GM21717 (cell line): Measurements from ENCODE around the gene EMX2.
"Not testable (repeated sequence)": the region's sequence is repeated elsewhere in the genome, so short reads cannot be mapped to it uniquely, and the experiment has no call there.

Experiments used
- ATAC-seq: cut with Tn5 transposase; IDR thresholded peaks from one replicate; pipeline ENCODE4 v1.9.1; 2021; ENCODE audit warnings: mild to moderate bottlenecking, moderate library complexity; ENCODE audit not compliant: unreplicated experiment

Gene EMX2

DNA sequence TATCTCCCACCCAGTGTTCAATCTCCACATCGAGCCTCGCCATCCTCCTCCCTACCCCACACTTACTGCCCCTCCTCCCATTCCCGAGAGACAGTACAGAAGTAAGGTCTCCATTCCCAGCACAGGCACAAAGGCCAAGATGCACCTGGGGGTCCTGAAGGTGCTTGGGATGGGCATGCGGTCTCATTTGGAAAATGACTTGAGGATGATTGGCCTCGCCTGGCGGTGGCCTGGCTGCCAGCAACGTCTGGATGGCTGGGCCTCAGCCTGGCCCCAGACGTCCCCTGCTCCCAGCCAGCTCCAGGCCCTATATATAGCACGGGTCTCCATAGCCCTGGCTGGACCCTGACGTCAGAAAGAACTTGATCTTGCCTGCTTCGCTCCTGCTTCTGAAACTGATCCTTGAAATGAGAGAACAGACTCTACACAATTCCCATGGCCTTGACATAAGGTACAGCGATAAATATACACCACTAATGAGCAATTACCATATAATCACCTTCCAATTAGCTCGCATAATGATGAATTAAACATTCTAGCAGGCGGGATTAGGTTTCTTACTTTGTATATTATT, 11.8 kb downstream of the EMX2 start:
- no peak for ATAC-seq

DNA sequence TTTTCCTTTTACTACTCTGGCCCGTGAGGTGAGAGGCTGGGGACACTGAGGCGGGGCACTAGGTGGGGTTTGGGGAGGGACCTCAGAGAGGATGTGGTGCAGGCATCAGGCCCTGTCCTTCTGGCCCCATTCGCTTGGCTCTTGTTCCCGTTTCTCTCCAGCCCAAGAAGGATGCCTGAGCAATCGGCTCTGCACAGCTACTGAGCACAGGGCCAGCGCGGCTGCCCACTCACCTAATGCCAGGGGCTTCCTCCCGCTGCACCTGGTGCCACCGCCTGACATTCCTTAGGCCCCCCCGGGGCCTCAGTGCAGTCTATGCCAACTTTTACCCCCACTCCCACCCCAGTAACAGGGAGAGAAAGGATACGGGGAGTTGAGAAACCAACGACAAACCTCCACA, 12.5 kb downstream of the EMX2 start:
- ATAC-seq: no peak

DNA sequence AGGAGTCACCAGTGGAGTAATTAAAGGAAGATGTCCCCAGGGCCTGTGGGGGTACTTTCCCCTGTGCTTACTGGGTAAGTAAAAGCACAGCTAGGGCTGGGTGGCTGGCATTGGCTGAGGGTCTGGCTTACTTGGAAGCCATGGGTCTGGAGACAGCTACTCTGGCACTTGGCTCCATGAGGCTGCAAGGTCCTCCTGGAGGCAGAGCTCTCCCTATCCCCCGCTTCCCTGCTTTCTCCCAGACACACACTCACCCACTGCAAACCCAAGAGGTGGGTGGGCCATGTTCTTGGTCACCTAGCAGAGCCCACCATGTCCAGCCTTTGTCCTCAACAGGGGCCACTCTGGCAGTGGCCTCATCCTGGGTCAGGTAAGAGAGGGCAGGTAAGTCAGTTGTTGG, 13.3 kb downstream of the EMX2 start:
- no peak for ATAC-seq

DNA sequence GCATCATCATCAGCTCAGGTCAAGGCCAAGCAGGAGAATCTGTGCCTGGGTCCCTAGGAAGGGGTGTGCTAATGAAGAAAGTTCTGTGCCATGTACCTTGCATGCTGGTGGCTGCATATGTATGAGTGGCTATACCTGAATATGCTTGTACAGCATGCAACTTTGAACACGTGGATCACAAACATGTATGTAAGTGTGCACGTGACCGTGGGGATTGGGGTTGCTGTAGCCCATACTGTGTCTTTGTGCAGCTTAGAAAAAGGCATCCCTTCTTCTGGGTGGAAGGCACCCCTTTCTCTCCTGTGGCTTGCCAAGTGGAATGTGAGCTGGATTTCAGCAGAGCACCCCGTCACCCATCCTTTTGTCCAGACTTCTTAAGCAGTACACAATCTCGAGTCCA, 13.8 kb downstream of the EMX2 start:
- no peak for ATAC-seq

DNA sequence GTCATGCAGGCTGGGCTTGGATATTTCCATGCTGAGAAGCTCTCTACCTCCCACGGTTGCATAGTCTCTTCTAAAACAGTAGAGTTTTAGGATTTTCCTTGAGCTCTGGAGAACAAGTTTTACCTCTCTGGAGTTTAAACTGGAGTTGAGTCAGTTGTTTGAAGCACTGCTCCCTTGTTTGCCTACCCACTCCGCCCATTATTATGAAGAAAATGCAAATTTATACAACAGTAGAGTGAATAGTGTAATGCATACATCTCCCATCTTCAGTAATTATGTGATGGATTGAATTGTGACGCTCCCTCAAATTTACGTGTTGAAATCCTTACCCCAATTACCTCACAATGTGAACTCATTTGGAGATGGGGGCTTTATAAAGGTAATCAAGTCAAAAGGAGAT, 17.2 kb downstream of the EMX2 start:
- no peak for ATAC-seq

DNA sequence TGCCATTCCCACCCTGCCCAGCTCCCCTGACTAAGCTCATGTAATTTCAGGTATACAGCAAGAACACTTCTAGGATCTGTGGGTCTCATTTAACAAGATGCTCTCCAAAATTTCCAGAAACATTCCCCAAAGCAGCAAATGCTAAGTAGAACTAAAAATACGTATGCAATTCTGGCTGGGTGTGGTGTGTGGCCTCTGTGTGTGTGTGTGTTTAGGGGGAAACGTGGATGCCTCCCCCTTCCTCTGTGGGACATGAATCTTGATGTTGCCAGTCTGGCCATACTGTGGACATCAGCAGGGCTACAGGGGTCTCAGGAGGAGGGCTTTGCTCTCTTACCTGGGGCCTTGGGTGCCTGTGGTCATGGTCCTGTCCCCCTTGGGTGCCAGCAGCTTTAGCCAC, 18.4 kb downstream of the EMX2 start:
- no peak for ATAC-seq

DNA sequence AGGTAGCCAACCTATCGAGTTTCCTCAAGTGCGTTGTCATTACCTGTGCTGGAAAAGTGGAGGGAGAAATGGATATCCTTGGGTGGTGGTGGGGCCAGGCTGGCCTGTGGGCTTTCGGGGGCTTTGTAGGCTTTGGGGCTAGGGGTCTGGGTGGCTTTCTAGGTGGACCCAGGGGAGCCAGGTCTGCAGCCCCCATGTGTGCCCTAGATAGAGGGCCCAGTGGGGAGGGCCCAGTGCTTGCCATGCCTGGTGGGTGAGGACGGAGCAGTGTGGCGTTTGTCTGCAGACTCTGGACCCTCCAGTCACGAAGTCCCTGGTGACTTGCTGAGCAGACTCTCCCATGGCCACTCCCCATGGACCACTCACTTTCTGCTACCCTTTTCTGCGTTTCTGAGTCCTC, 19.7 kb downstream of the EMX2 start:
- ATAC-seq: no peak

DNA sequence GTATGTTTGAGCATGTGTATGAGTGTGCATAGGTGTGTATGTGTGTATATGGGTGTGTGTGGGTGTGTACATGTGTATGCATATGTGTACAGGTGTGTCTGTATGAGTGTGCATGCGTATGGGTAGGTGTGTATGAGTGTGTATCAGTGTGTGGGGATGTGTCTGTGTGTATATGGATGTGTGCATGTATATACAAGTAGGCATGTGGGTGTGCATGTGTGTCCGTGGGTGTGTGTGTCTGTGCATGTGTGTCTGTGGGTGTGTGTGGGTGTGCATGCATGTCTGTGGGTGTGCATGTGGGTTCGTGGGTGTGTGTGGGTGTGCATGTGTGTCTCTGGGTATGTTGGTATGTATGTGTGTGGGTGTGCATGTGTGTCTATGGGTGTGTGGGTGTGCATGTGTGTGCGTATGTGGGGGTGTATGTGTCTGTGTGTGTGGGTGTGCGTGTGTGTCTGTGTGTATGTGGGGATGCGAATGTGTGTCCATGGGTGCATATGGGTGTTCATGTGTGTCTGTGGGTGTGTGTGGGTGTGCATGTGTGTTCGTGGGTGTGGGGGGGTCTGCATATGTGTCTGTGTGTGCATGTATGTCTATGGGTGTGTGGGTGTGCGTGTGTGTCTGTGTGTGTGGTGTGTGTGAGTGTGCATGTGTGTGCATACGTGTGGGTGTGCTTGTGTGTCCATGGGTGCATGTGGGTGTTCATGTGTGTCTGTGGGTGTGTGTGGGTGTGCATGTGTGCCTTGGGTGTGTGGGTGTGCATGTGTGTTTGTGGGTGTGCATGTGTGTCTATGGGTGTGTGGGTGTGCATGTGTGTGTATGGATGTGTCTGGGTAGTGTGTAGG, 20.6 kb downstream of the EMX2 start:
- ATAC-seq: no peak

DNA sequence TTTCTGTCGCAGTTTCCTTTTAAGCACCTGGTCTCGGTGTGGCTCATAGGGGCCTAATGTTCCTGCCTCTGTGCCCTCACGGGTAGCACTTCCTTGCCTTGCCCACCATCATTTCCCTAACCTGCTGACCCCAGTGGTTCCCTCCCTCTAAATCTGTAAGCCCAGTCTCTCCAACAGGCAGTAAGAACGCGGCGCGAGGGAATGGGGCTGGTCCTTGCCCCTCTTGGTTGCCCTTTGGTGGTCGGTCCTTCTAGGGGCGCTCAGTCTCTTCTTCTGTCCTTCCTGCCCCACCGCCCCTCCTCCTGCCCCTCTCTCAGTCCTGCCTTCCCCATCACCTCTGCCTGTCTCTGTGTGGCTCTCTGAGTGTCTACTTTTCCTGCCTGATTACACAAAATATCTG, 21.2 kb downstream of the EMX2 start:
- ATAC-seq: no peak

DNA sequence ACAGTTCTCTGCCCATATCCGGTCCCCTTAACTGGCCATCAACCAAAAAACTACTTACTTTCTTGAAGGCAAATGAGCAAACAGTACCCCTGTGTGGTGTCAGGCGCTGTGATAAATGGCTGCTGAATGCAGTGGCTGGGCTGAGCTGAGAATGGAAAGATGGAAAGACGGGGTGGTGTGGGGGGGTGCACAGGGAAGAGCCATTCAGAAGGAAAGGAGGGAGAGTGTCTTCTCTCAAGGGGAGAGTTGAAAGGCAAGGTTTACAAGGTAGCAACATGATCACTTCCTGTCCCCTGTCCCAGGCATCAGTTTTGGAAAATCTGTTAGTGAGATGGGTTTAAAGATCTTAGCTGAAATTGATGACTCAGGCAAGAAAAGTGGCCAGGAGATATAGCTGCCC, 22.5 kb downstream of the EMX2 start:
- ATAC-seq: no peak

DNA sequence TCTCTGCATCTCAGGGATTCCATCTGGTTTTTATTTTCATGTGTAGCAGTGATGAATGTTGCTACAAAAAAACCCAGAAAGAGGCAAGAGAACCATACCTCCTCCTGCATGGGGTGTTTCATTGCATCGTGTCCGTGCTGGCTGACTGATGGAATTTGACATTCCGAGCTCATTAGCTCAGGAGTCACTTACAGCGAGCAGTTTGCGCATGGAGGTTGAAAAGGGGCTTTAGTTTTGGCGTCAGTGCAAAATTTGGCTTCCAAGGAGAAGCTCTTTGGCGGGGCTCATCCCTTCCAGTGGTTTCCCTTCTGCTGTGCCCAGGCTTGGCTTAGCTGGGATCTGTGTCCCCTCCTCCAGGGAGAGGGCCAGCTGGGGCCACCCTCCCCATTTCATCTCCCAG, 25.8 kb downstream of the EMX2 start:
- ATAC-seq: no peak

DNA sequence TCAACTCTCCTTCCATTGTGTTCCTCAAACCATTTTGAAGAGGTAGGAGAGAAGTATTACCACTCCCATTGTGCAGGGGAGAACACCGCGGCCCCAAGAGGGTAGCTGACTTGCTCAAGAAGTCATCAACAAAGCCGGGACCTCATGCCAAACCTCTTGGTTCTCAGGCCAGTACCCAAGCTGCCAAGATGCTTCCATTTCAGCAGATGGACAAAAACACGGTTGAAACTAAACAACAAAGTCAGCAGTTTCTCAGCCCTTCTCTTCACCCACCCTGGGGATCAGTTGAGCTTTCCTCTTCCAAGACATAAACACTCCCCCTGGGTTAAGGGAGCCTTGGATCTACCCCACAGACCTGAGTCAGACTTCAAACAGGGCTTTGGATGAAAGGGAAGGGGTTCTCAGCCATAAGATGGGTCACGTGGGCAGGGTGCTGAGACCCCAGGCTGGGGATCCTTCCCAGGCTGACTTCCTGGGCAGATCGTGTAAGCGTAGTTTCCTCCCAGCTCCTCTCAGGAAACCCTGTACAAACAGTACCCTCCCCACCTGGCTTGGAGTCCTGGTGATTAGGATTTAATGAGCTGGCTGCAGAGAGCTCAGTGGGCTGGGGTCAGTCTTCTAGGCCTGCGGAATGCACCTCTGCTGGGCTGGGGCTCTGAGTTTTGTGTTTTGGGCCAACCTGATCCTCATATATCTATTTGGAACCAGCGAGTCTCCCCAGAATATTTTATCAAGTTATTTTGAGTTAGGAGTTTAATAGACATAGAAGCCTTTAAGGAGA, 27.3 kb downstream of the EMX2 start:
- ATAC-seq: no peak

DNA sequence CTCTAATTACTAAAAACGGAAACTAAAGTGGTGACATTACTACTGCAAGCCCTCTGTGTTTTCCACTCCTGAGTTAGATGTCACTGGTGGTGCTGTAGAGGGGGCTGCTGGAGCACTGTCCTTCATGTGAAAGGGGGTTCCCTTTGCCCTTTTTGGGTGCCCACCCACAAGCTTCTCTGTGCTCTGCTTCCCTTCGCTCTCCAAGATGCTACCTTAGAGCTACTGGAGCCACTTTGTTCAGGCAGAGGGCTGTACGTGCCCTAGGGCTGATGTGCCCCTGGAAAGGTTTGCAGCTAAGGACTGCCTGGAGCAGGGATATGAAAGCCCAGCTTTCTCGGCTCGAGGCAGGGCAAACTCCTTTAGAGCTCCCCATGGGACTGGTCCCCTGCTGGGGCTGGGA, 28.3 kb downstream of the EMX2 start:
- no peak for ATAC-seq

DNA sequence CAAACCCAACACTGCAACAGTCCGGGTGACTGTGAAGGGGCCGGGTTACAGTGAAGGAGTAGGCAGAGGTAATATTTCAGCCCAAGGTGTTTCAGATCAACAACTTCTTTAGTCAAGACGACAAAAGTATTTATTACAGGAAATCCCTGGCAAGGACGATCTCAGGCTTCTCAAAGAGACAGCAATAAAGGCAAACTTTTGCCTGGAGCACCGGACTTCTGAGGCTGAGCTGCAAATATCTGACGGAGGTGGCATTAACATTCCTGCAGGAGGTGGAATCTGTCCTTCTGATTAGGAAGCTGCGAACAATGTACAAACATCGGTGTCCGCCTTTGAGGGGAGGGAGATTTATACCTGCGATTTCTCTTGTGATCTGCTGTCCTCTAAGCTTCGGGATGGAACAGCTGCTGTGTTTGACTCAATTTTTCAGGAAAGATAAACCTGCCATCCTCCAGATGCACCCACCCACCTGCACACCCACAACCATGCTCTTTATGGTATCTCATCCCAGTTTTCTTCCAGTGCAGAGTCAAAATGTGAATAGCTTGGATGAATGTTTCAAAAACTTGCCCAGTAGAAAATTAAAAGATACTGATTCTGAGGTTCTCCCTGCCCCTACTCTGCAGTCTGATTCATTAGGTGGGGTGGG, 32.1 kb downstream of the EMX2 start:
- ATAC-seq: no peak

DNA sequence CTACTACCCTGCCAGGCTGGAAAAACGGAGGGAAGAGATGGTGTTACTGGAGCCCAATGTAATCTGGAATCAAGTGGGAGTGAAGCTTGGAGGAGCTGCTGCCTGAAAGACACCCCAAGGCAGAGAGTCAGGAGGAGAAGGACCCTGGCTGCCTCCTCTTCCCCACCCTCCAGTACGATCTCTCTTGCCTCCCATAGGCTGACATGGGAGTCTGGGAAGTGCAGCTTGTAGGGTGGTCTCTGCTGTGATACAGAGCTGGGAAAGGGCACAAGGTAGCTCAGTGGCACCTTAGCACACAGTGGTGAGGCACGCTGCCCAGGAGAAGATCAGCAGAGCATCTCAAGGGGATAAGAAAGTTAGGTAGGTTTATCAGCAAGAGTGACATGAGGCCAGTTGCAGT, 35.9 kb downstream of the EMX2 start:
- ATAC-seq: no peak

DNA sequence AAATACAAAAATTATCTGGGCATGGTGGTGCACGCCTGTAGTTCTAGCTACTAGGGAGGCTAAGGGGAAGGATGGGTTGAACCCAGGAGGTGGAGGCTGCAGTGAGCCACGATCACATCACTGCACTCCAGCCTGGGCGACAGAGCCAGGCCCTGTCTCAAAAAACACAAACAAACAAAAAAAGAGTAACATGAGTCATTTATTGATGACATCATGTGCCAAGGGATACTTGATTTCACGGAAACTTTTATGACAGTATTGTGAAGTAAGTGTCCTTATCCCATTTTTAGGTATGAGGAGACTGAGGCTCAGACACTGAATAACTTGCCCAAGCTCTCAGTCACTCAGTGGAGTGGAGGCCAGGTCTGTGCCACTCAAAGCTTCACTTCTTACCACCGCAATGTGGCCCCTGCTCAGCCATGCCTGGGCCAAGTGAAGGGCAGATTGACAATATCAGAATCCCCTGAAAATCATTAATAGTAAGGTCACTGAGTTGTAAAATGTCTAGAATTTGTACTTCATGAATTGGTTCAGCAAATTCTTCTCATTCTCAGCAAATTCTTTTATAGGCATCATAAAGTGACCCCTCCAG, 36.5 kb downstream of the EMX2 start:
- ATAC-seq: no peak

DNA sequence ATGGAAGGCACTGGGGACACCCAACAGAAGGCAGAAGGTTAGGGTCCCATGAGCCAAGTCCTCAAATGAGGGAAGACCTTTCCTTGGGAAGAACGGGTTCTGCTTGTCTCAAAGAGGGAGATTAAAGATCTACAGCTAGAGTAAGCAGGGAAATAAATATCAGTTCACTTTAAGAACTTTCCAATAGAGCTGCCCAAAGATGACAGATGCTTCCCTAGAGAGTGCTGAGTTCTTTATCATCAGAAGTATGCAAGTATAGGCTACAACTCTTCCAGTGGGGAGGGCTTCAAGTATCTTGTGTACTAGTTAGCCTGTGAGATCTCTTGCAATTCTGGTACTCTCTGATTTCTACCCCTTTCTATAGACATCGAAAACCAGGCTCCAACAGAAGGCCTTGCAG, 39.4 kb downstream of the EMX2 start:
- no peak for ATAC-seq

DNA sequence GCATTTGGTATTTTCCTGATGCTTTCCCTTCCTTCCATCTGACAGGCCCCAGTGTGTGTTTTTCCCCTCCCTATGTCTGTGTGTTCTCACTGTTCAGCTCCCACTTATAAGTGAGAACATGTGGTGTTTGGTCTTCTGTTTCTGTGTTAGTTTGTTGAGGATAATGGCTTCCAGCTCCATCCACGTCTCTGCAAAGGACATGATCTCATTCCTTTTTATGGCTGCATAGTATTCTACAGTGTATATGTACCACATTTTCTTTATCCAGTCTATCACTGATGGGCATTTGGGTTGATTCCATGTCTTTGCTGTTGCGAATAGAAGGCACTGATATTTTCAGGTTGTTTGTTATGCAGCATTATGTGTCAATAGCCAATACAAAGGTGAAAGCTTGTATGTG, 42.3 kb downstream of the EMX2 start:
- not testable (repeated sequence) for ATAC-seq

DNA sequence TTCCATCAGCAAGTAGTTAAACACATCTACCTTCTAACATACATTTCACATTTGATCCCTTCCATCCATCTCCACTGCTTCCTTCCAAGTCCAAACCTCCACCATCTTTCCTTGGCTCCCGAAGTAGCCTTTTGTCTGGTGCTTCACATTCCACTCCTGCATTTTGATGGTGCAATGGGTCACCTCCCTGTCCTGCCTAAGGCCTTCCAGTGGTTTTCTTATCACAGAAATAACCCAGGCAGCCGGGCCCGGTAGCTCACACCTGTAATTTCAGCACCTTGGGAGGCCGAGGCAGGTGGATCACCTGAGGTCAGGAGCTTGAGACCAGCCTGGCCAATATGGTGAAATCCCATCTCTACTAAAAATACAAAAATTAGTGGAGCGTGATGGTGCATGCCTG, 44.5 kb downstream of the EMX2 start:
- ATAC-seq: no peak

DNA sequence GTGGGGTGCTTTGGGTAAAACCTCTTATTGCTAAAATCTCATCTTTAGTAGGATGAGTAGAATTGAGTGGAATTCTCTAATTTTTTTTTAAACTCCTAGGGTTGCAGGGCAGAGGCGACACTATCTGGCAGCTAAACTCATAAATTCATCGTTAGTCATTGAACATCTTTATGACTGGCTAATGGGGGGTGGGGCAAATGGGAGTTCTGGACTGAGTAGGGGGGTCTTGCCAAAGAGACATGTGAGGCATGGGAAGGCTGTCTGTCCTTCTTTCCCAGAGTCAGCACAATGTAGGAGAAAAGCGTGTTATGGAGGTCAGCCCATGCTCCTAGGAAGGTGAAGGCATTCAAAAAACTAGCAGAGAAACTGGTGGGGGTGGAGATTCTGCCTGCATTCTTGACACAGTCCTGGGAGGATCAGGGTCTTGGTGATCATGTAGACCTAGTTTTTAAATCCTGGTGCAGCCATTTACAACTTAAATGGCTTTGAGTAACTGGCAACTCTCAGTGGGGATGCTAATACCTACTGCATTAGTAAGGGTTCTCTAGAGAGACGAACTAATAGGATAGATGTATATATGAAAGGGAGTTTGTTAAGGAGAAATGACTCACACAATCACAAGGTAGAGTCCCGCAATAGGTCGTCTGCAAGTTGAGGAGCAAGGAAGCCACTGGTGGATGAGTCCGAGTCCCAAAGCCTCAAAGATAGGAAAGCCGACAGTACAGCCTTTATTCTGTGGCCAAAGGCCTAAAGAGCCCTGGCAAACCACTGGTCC, 47.7 kb downstream of the EMX2 start:
- ATAC-seq: no peak
